ENCODE measurements around the gene UTS2B. TPM values are rescaled to one million over a fixed set of nuclear protein-coding genes. Genes with fewer than 3 reads are reported as not detected.

The UTS2B gene
- total and polyA plus RNA-seq, 2 of the 4 experiments (the other 2 are of a cell fraction), result 0.72 to 0.79 TPM

DNA sequence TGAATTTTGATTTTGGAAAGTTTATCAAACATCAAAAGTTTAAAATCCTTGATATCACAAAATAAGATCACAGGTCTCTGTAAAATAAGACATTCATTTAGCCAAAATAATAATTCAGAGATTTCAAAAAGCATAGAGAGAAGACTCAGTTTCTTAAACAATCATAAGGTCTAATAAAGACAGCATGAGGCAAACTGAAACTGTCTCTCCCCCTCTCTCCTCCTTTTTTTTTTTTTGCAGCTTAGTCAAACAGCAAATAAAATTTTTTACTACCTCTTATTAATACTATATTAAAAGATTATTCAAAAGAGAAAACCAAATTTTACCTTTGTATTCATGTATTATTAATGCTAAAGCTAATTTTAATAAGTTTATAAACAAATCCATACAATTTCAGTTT lies 73.9 kb downstream of the UTS2B start:
- no peaks in the 10 kb centered on the region for H3K4me1 ChIP-seq (ENCODE audit: control insufficient read depth, insufficient read depth, low read length)
- H3K9me3 ChIP-seq (ENCODE audit: control insufficient read depth, insufficient read depth, low read length), result no peaks in the 10 kb centered on the region
- H3K79me1 ChIP-seq (ENCODE audit: low read depth in 1 of 2, low read length in 2 of 2), result no peaks in the 10 kb centered on the region
- H4K5ac ChIP-seq (ENCODE audit: low read depth, low read length), result no peak overlapping the region
- H2BK5ac ChIP-seq (ENCODE audit: low read depth, low read length, poor library complexity, severe bottlenecking), result no peak overlapping the region
- no peak overlapping the region for H2AK9ac ChIP-seq (replicated peaks; ENCODE audit: low read depth, low read length, poor library complexity)
- H2BK120ac ChIP-seq (ENCODE audit: low read depth, low read length), result no peak overlapping the region
- ChIA-PET CTCF (interaction anchor here (0.5 kb wide), 1 partner anchor 1987 kb away, joined by 5 read pairs; no protein-coding TSS in a partner anchor), POLR2A (ENCODE audit: unreplicated experiment) (no interaction called here)
- H2AFZ ChIP-seq (replicated peaks; ENCODE audit: low read length, poor library complexity), result no peak overlapping the region
- in situ Hi-C loops (cut with MboI; ENCODE audit: low sequenced_read_pairs) (no loop called here), dilution Hi-C loops (cut with HindIII; ENCODE audit: low sequenced_read_pairs, unreplicated experiment) (no loop called here), intact Hi-C loops (cut with micrococcal nuclease) (no loop called here)
- no peak overlapping the region for H3K14ac ChIP-seq (replicated peaks; ENCODE audit: low read depth, low read length)
- no peak overlapping the region for H3K4me2 ChIP-seq (ENCODE audit: low read depth, low read length)
- H3K4ac ChIP-seq (ENCODE audit: low read depth, low read length), result no peak overlapping the region
- no peak overlapping the region for H3K56ac ChIP-seq (ENCODE audit: extremely low read depth, insufficient read depth, low read length)
- H3K18ac ChIP-seq (ENCODE audit: low read depth, low read length), result no peak overlapping the region
- H3K9ac ChIP-seq (ENCODE audit: low read depth, low read length), result no peak overlapping the region
- no peaks in the 10 kb centered on the region for H3K27me3 ChIP-seq (ENCODE audit: control insufficient read depth, insufficient read depth, low read length)
- DNase-seq, result no peak
- no peak overlapping the region for H3K4me3 ChIP-seq (ENCODE audit: insufficient read depth, low read depth, low read length)
- H2BK15ac ChIP-seq (ENCODE audit: low read depth, low read length), result no peak overlapping the region
- no peak for TF ChIP-seq BHLHE40 (IDR thresholded peaks at IDR 0.05; ENCODE audit: low read depth, low read length)
- no peak for TF ChIP-seq RFX5 (IDR thresholded peaks at IDR 0.05; ENCODE audit: low read depth, low read length)
- TF ChIP-seq MXI1 (IDR thresholded peaks at IDR 0.05; ENCODE audit: borderline replicate concordance, low read depth, low read length), result no peak
- TF ChIP-seq, protein P1, sequence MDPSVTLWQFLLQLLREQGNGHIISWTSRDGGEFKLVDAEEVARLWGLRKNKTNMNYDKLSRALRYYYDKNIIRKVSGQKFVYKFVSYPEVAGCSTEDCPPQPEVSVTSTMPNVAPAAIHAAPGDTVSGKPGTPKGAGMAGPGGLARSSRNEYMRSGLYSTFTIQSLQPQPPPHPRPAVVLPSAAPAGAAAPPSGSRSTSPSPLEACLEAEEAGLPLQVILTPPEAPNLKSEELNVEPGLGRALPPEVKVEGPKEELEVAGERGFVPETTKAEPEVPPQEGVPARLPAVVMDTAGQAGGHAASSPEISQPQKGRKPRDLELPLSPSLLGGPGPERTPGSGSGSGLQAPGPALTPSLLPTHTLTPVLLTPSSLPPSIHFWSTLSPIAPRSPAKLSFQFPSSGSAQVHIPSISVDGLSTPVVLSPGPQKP (IDR thresholded peaks at IDR 0.05; ENCODE audit: borderline replicate concordance, low read depth, low read length), result no peak
- TF ChIP-seq POLR2A (IDR thresholded peaks at IDR 0.05; ENCODE audit: low read depth, low read length), result no peak
- TF ChIP-seq CHD1 (IDR thresholded peaks at IDR 0.05; ENCODE audit: low read depth, low read length), result no peak
- no peak for TF ChIP-seq FOS (IDR thresholded peaks at IDR 0.05; ENCODE audit: low read depth, low read length)
- TF ChIP-seq SMC3 (IDR thresholded peaks at IDR 0.05; ENCODE audit: low read depth, low read length), result no peak
- no peak for TF ChIP-seq NFE2L2 (IDR thresholded peaks at IDR 0.05; ENCODE audit: low read depth, low read length)
- H4K20me1 ChIP-seq (ENCODE audit: insufficient read depth, low read length), result no peaks in the 10 kb centered on the region
- no peak overlapping the region for H4K91ac ChIP-seq (ENCODE audit: insufficient read depth, low read depth, low read length)
- H2AK5ac ChIP-seq (ENCODE audit: low read depth, low read length), result no peak overlapping the region
- H3K9me1 ChIP-seq (ENCODE audit: insufficient read depth, low read length), result no peaks in the 10 kb centered on the region
- no peaks in the 10 kb centered on the region for H3K36me3 ChIP-seq (ENCODE audit: control insufficient read depth, insufficient read depth, low read length)
- H2BK20ac ChIP-seq (ENCODE audit: low read depth, low read length), result no peak overlapping the region
- no peak overlapping the region for H4K8ac ChIP-seq (ENCODE audit: low read depth in 2 of 2, low read length in 2 of 2)
- ATAC-seq (ENCODE audit: low read depth), result no peak
- no peak overlapping the region for H3K23ac ChIP-seq (ENCODE audit: low read depth, low read length)
- H3K27ac ChIP-seq (ENCODE audit: insufficient read depth, low read length), result no peak overlapping the region
- no TSS peak for BruUV-seq (replicated peaks)

Measured in IMR-90 (cell line).